H1 (cell line): ENCODE measurements around the gene TFAP2A. TPM values are rescaled to one million over a fixed set of nuclear protein-coding genes. Genes with fewer than 3 reads are reported as not detected.

Source experiments
- CTCF ChIA-PET: fragments of 300-600 bp; sonication (Branson Sonifier 250); formaldehyde crosslinking; loops from one replicate; lab custom pipeline; 2021; ENCODE audit not compliant: partially characterized antibody; lab: Charles Lee
- POLR2A ChIA-PET: fragments of 300-600 bp; sonication (Branson Sonifier 250); formaldehyde crosslinking; loops from one replicate; lab custom pipeline; 2021; ENCODE audit warnings: inconsistent platforms; ENCODE audit not compliant: partially characterized antibody; lab: Charles Lee
- DNase-seq, 2 experiments: peaks; one replicate each; pipeline versions ENCODE4 v3.0.0 to v3.0.0-alpha.2; 2010 to 2022; ENCODE audit warnings: low spot score in 2 of 2, low read depth in 1 of 2, mixed read lengths in 1 of 2
- FAIRE-seq: peaks from 2 replicates; lab custom pipeline; 2011; peaks lifted over from hg19 to GRCh38; lab: Jason Lieb, UNC
- H2AFZ ChIP-seq: 2 replicates; pipeline ENCODE4 v1.8.1; 2012; ENCODE audit warnings: low read length, inconsistent platforms
- H2AK5ac ChIP-seq: 2 replicates; pipeline ENCODE4 v1.6.1; 2013; ENCODE audit warnings: low read depth, low read length
- H2BK120ac ChIP-seq: replicated peaks from 2 replicates; pipeline ENCODE3; 2013; ENCODE audit warnings: low read depth, low read length, inconsistent platforms
- H2BK12ac ChIP-seq: 2 replicates; pipeline ENCODE4 v1.6.1; 2013; ENCODE audit warnings: low read depth, low read length
- H2BK15ac ChIP-seq: 2 replicates; pipeline ENCODE4 v1.6.1; 2013; ENCODE audit warnings: low read length
- H2BK20ac ChIP-seq: 2 replicates; pipeline ENCODE4 v1.6.1; 2013; ENCODE audit warnings: low read length
- H2BK5ac ChIP-seq: 2 replicates; pipeline ENCODE4 v1.6.1; 2013; ENCODE audit warnings: low read depth, low read length
- H3K14ac ChIP-seq: 2 replicates; pipeline ENCODE4 v1.6.1; 2013; ENCODE audit warnings: inconsistent platforms; ENCODE audit not compliant: insufficient read length
- H3K18ac ChIP-seq: 2 replicates; pipeline ENCODE4 v1.6.1; 2013; ENCODE audit warnings: low read length; ENCODE audit errors: extremely low read depth
- H3K23ac ChIP-seq: 2 replicates; pipeline ENCODE4 v1.6.1; 2013; ENCODE audit warnings: inconsistent platforms; ENCODE audit not compliant: insufficient read length
- H3K23me2 ChIP-seq: 2 replicates; pipeline ENCODE4 v1.6.1; 2013; ENCODE audit warnings: low read depth, low read length
- H3K27ac ChIP-seq: 2 replicates; pipeline ENCODE4 v1.6.1; 2011; ENCODE audit warnings: low read depth, low read length, inconsistent platforms
- H3K27me3 ChIP-seq, 4 experiments: replicated peaks in 1 of 4; 1 replicate in 1 of 4; 2 replicates in 3 of 4; pipeline versions ENCODE4 v1.6.1 to v1.8.1; 2011 to 2013; ENCODE audit warnings: low read length in 3 of 4, mild to moderate bottlenecking in 3 of 4, inconsistent platforms in 2 of 4, mixed read lengths in 2 of 4, moderate library complexity in 1 of 4; ENCODE audit not compliant: control insufficient read depth in 3 of 4, insufficient read depth in 3 of 4; ENCODE audit errors: extremely low read depth in 1 of 4
- H3K36me3 ChIP-seq, 4 experiments: 2 replicates each; pipeline versions ENCODE4 v1.6.1 to v1.8.1; 2011 to 2013; ENCODE audit warnings: mild to moderate bottlenecking in 4 of 4, low read length in 3 of 4, moderate library complexity in 2 of 4, control low read depth in 1 of 4, inconsistent platforms in 1 of 4; ENCODE audit not compliant: insufficient read depth in 4 of 4, control insufficient read depth in 2 of 4
- H3K4ac ChIP-seq: replicated peaks from 2 replicates; pipeline ENCODE3; 2013; ENCODE audit warnings: low read length, low read depth, mixed read lengths, inconsistent platforms; ENCODE audit not compliant: insufficient read length
- H3K4me1 ChIP-seq, 4 experiments: replicated peaks in 1 of 4; 1 replicate in 1 of 4; 2 replicates in 3 of 4; pipeline versions ENCODE4 v1.6.1 to v1.8.1; 2011 to 2013; ENCODE audit warnings: low read length in 3 of 4, inconsistent platforms in 2 of 4, mixed read lengths in 1 of 4; ENCODE audit not compliant: insufficient read depth in 4 of 4, control insufficient read depth in 3 of 4
- H3K4me2 ChIP-seq, 2 experiments: 2 replicates each; pipeline versions ENCODE4 v1.6.1 to v1.8.1; 2011 to 2013; ENCODE audit warnings: low read depth in 2 of 2, low read length in 2 of 2, control low read depth in 1 of 2, inconsistent platforms in 1 of 2, mild to moderate bottlenecking in 1 of 2; ENCODE audit not compliant: insufficient read depth in 1 of 2
- H3K4me3 ChIP-seq, 4 experiments: fragments of 200-600, 300-600 bp in 1 of 4; sonication (generic), shearing (Covaris generic), sonication (Bioruptor Twin) in 1 of 4; 2 replicates each; pipeline versions ENCODE4 v1.5.1 to v1.8.1; 2011 to 2016; ENCODE audit warnings: low read length in 4 of 4, low read depth in 3 of 4, control low read depth in 2 of 4, inconsistent platforms in 2 of 4, mild to moderate bottlenecking in 2 of 4, mixed read lengths in 1 of 4, moderate library complexity in 1 of 4; ENCODE audit not compliant: insufficient read depth in 2 of 4; ENCODE audit errors: extremely low read depth in 1 of 4
- H3K56ac ChIP-seq: replicated peaks from 2 replicates; pipeline ENCODE3; 2013; ENCODE audit warnings: low read depth, mild to moderate bottlenecking, mixed read lengths, low read length, inconsistent platforms; ENCODE audit not compliant: insufficient read length
- H3K79me1 ChIP-seq: 2 replicates; pipeline ENCODE4 v1.6.1; 2013; ENCODE audit warnings: low read depth, low read length, control low read depth
- H3K79me2 ChIP-seq, 2 experiments: 2 replicates each; pipeline versions ENCODE4 v1.6.1 to v1.8.1; 2012 to 2013; ENCODE audit warnings: low read length in 2 of 2, mild to moderate bottlenecking in 2 of 2, inconsistent platforms in 1 of 2; ENCODE audit not compliant: insufficient read depth in 2 of 2, control insufficient read depth in 1 of 2
- H3K9ac ChIP-seq, 4 experiments: replicated peaks in 1 of 4; 1 replicate in 1 of 4; 2 replicates in 3 of 4; pipeline versions ENCODE4 v1.6.1 to v1.8.1; 2011 to 2013; ENCODE audit warnings: low read depth in 3 of 4, low read length in 3 of 4, control low read depth in 2 of 4, mild to moderate bottlenecking in 2 of 4, moderate library complexity in 2 of 4, inconsistent platforms in 1 of 4; ENCODE audit errors: extremely low read depth in 1 of 4
- H3K9me3 ChIP-seq, 2 experiments: 2 replicates each; pipeline versions ENCODE4 v1.6.1 to v1.8.1; 2012 to 2013; ENCODE audit warnings: mild to moderate bottlenecking in 2 of 2, moderate library complexity in 2 of 2, control low read depth in 1 of 2, inconsistent platforms in 1 of 2, low read depth in 1 of 2, low read length in 1 of 2, mixed read lengths in 1 of 2; ENCODE audit not compliant: insufficient read depth in 2 of 2
- H4K20me1 ChIP-seq, 2 experiments: replicated peaks in 1 of 2; 2 replicates each; pipeline versions ENCODE3 to v1.8.1; 2011 to 2013; ENCODE audit warnings: inconsistent platforms in 2 of 2, low read length in 2 of 2, mild to moderate bottlenecking in 1 of 2; ENCODE audit not compliant: insufficient read depth in 2 of 2, control insufficient read depth in 1 of 2
- H4K5ac ChIP-seq: 2 replicates; pipeline ENCODE4 v1.6.1; 2013; ENCODE audit warnings: low read length, low read depth, mixed read lengths, inconsistent platforms; ENCODE audit not compliant: insufficient read length
- H4K8ac ChIP-seq: 2 replicates; pipeline ENCODE4 v1.8.0; 2013; ENCODE audit warnings: mild to moderate bottlenecking, moderate library complexity, low read length, inconsistent platforms; ENCODE audit not compliant: insufficient read depth; ENCODE audit errors: extremely low read depth
- H4K91ac ChIP-seq: replicated peaks from 2 replicates; pipeline ENCODE3; 2013; ENCODE audit warnings: low read length, mixed read lengths, inconsistent platforms; ENCODE audit not compliant: insufficient read length
- ATF3 ChIP-seq: IDR thresholded peaks from 2 replicates; pipeline ENCODE4 v1.6.1; 2011; ENCODE audit warnings: low read depth, mild to moderate bottlenecking, low read length; ENCODE audit not compliant: insufficient read depth
- CTCF ChIP-seq, 3 experiments: IDR thresholded peaks; 1 replicate in 2 of 3; 2 replicates in 1 of 3; pipeline versions ENCODE4 v1.5.1 to v1.6.1; 2011; ENCODE audit warnings: low read length in 3 of 3, mild to moderate bottlenecking in 3 of 3, inconsistent platforms in 2 of 3, low read depth in 1 of 3, moderate library complexity in 1 of 3; ENCODE audit not compliant: insufficient read depth in 1 of 3; ENCODE audit errors: control extremely low read depth in 1 of 3
- EGR1 ChIP-seq: IDR thresholded peaks from 2 replicates; pipeline ENCODE4 v1.6.1; 2011; ENCODE audit warnings: low read depth, low read length, borderline replicate concordance
- EZH2 ChIP-seq: fragments of 200-600 bp; sonication (generic); IDR thresholded peaks from 2 replicates; pipeline ENCODE4 v1.7.1; 2012; ENCODE audit warnings: low read depth, mild to moderate bottlenecking, moderate library complexity, low read length, inconsistent platforms; ENCODE audit not compliant: severe bottlenecking
- HDAC6 ChIP-seq: IDR thresholded peaks from one replicate; pipeline ENCODE4 v1.7.1; 2012; ENCODE audit warnings: low read depth, mild to moderate bottlenecking, inconsistent platforms, low read length, moderate library complexity
- PHF8 ChIP-seq: fragments of 200-600 bp; sonication (generic); conservative IDR thresholded peaks from 2 replicates; pipeline ENCODE4 v1.7.1; 2012; ENCODE audit warnings: low read depth, mild to moderate bottlenecking, inconsistent platforms, low read length, moderate library complexity
- RAD21 ChIP-seq, 2 experiments: IDR thresholded peaks in 1 of 2; conservative IDR thresholded peaks in 1 of 2; 2 replicates each; pipeline ENCODE4 v1.6.1; 2011; ENCODE audit warnings: low read depth in 2 of 2, low read length in 2 of 2, improper control_type of control experiment in 1 of 2, inconsistent platforms in 1 of 2, mild to moderate bottlenecking in 1 of 2, moderate library complexity in 1 of 2
- SP4 ChIP-seq: IDR thresholded peaks from 2 replicates; pipeline ENCODE4 v1.6.1; 2012; ENCODE audit warnings: low read length, inconsistent platforms
- TCF12 ChIP-seq: IDR thresholded peaks from 2 replicates; pipeline ENCODE4 v1.6.1; 2011; ENCODE audit warnings: low read depth, mild to moderate bottlenecking, low read length
- WGBS, 2 experiments: shearing (Covaris generic) in 1 of 2; methylation state at CpG; one replicate each; pipeline versions ENCODE4 v1.1.6 to v1.1.7; 2013 to 2015; ENCODE audit warnings: low lambda C conversion rate in 2 of 2, mixed read lengths in 2 of 2, inconsistent platforms in 1 of 2, low coverage in 1 of 2, missing lambda C conversion rate in 1 of 2; ENCODE audit not compliant: insufficient replicate concordance in 2 of 2, insufficient coverage in 1 of 2, insufficient read length in 1 of 2; ENCODE audit errors: extremely low coverage in 1 of 2, missing lambda C conversion rate in 1 of 2; 5-methylcytosine and 5-hydroxymethylcytosine counted together
- polyA plus RNA-seq, 7 experiments: library from polyadenylated mRNA; depleted of rRNA in 3 of 7; stranded (reverse) in 5 of 7; unstranded in 2 of 7; fragments of >200 nt in 5 of 7; fragments of 200-250 nt in 2 of 7; gene quantifications; 1 replicate in 5 of 7; 2 replicates in 1 of 7; 4 replicates in 1 of 7; pipeline versions ENCODE4 v1.2.1 to v1.2.3, GENCODE V29; 2011 to 2013; ENCODE audit warnings: missing spikeins in 2 of 7, mixed read lengths in 2 of 7
- total RNA-seq: library from RNA; stranded (reverse); fragmentation: NEBNext Ultra II Directional; extraction: Animal tissue kit (Norgen Biotek cat#: 25700); gene quantifications from 2 replicates; pipeline ENCODE4 v1.2.1, GENCODE V29; 2021

The TFAP2A gene
- total and polyA plus RNA-seq, 2 of the 8 experiments (the other 6 are each of a cell fraction or from before 2014, with no cell fraction given), result 0.23 TPM; not detected in 1

- H4K5ac ChIP-seq, result no peak overlapping the region
- peaks cover 82 to 92% (median 89%) of the 10 kb centered on the region in 4 experiments for H3K27me3 ChIP-seq
- H4K91ac ChIP-seq, result no peak overlapping the region
- no peak overlapping the region for H3K18ac ChIP-seq
- no peak overlapping the region for H2AFZ ChIP-seq
- H3K36me3 ChIP-seq, result peaks cover 0 to 11% (median 0%) of the 10 kb centered on the region in 4 experiments; a peak in 1 of 8 replicates
- peaks cover 8 to 39% (median 25%) of the 10 kb centered on the region in 4 experiments for H3K4me1 ChIP-seq
- H3K23ac ChIP-seq, result no peak overlapping the region
- H2BK5ac ChIP-seq, result no peak overlapping the region
- H3K23me2 ChIP-seq, result no peaks in the 10 kb centered on the region; the same call in 1 of the 2 replicates
- peaks cover 9 to 18% of the 10 kb centered on the region in 2 experiments for H4K20me1 ChIP-seq
- H3K27ac ChIP-seq, result no peak overlapping the region
- no peak overlapping the region for H3K56ac ChIP-seq
- ChIA-PET CTCF (interaction anchor here (1.4 to 17.2 kb wide), 2 partner anchors 19 to 35 kb away, joined by 4 to 365 read pairs; partner anchors contain the start of gene TFAP2A), POLR2A (interaction anchor here (0.8 to 1.5 kb wide), 3 partner anchors 31 to 45 kb away, joined by 3 to 5 read pairs (median 3); partner anchors contain the start of gene TFAP2A)
- H3K79me1 ChIP-seq, result no peaks in the 10 kb centered on the region
- no peak overlapping the region for H4K8ac ChIP-seq
- WGBS, 2 experiments, result 15% methylated on average over 9 of the region's 9 CpGs; no CpG with 5 or more reads in 1 of the 2 experiments
- H3K4ac ChIP-seq, result no peak overlapping the region
- FAIRE-seq, result no peak
- H3K9me3 ChIP-seq, result no peaks in the 10 kb centered on the region
- no peak overlapping the region for H2BK20ac ChIP-seq
- H2AK5ac ChIP-seq, result no peak overlapping the region
- peak overlapping the region; percentile 52 to 83; a peak in 3 of 4 replicates for H3K4me2 ChIP-seq
- no peak overlapping the region for H2BK120ac ChIP-seq
- H3K4me3 ChIP-seq, result peak overlapping the region in 2 of 4 experiments; percentile 15 to 46; a peak in 2 of 8 replicates
- no peaks in the 10 kb centered on the region for H3K79me2 ChIP-seq
- H3K9ac ChIP-seq, result no peak overlapping the region
- H2BK12ac ChIP-seq, result no peak overlapping the region
- no peak for DNase-seq
- no peak overlapping the region for H3K14ac ChIP-seq
- H2BK15ac ChIP-seq, result no peak overlapping the region
- TF ChIP-seq RAD21 (IDR thresholded peaks at IDR 0.05 in 1 of 2, conservative IDR thresholded peaks at IDR 0.05 in 1 of 2; ENCODE audit: low read depth in 2 of 2, low read length in 2 of 2), result no peak
- TF ChIP-seq PHF8, result no peak
- TF ChIP-seq SP4, result no peak
- no peak for TF ChIP-seq EZH2
- TF ChIP-seq EGR1, result no peak
- TF ChIP-seq ATF3, result no peak
- no peak for TF ChIP-seq CTCF (IDR thresholded peaks at IDR 0.05; ENCODE audit: control extremely low read depth in 1 of 3, insufficient read depth in 1 of 3, low read depth in 1 of 3, low read length in 3 of 3)
- TF ChIP-seq TCF12, result no peak
- no peak for TF ChIP-seq HDAC6
Observed at GRCh38 chr6:10384091-10384609, 30.7 kb downstream of the TFAP2A start.
